Neural progenitor cell (in vitro differentiated cells): ENCODE results near the gene RNF220. TPM values are rescaled to one million over a fixed set of nuclear protein-coding genes. Genes with fewer than 3 reads are reported as not detected.

Experiments
- DNase-seq: peaks from one replicate; pipeline ENCODE4 v3.0.0-alpha.2; 2016; ENCODE audit warnings: low spot score
- H2AFZ ChIP-seq: fragments of 200-600 bp; sonication (generic); replicated peaks from 2 replicates; pipeline ENCODE4 v1.6.1; 2016; ENCODE audit warnings: antibody characterized with exemption
- H3F3A ChIP-seq: fragments of 200-600 bp; sonication (generic); 2 replicates; pipeline ENCODE4 v1.6.1; 2016; ENCODE audit warnings: antibody characterized with exemption, low read depth
- H3K27ac ChIP-seq: fragments of 200-600 bp; sonication (generic); 2 replicates; pipeline ENCODE4 v1.5.1; 2016; ENCODE audit warnings: mild to moderate bottlenecking
- H3K27me3 ChIP-seq: fragments of 200-600 bp; sonication (generic); 2 replicates; pipeline ENCODE4 v1.6.1; 2016; ENCODE audit warnings: mild to moderate bottlenecking, moderate library complexity
- H3K36me3 ChIP-seq: fragments of 200-600 bp; sonication (generic); 2 replicates; pipeline ENCODE4 v1.5.1; 2016
- H3K4me1 ChIP-seq: fragments of 200-600 bp; sonication (generic); 2 replicates; pipeline ENCODE4 v1.6.1; 2016; ENCODE audit warnings: mixed run types
- H3K4me2 ChIP-seq: fragments of 200-600 bp; sonication (generic); 2 replicates; pipeline ENCODE4 v1.6.1; 2016
- H3K4me3 ChIP-seq: fragments of 200-600 bp; sonication (generic); 2 replicates; pipeline ENCODE4 v1.5.1; 2016
- H3K79me2 ChIP-seq: fragments of 200-600 bp; sonication (generic); 2 replicates; pipeline ENCODE4 v1.6.1; 2016; ENCODE audit warnings: low read depth
- H3K9ac ChIP-seq: fragments of 200-600 bp; sonication (generic); 2 replicates; pipeline ENCODE4 v1.6.1; 2016
- H3K9me3 ChIP-seq: fragments of 200-600 bp; sonication (generic); 2 replicates; pipeline ENCODE4 v1.5.1; 2016; ENCODE audit warnings: low read depth
- H4K20me1 ChIP-seq: fragments of 200-600 bp; sonication (generic); 2 replicates; pipeline ENCODE4 v1.6.1; 2016; ENCODE audit warnings: low read depth
- H3K27ac Mint-ChIP-seq: 3 replicates; pipeline ENCODE4 v1.8.0; 2021; ENCODE audit warnings: mixed read lengths
- H3K27me3 Mint-ChIP-seq: 2 replicates; pipeline ENCODE4 v1.8.0; 2022; ENCODE audit warnings: low read depth, mild to moderate bottlenecking, inconsistent platforms, moderate library complexity, mixed read lengths; ENCODE audit not compliant: insufficient read depth
- H3K36me3 Mint-ChIP-seq: 3 replicates; pipeline ENCODE4 v1.8.0; 2021; ENCODE audit warnings: mixed read lengths
- H3K4me1 Mint-ChIP-seq: 3 replicates; pipeline ENCODE4 v1.8.0; 2021; ENCODE audit warnings: mixed read lengths
- H3K4me3 Mint-ChIP-seq: 3 replicates; pipeline ENCODE4 v1.8.0; 2021; ENCODE audit warnings: mild to moderate bottlenecking, moderate library complexity, mixed read lengths
- H3K9me3 Mint-ChIP-seq: 3 replicates; pipeline ENCODE4 v1.8.0; 2020; ENCODE audit warnings: mixed read lengths
- EZH2 ChIP-seq: fragments of 200-600 bp; sonication (generic); IDR thresholded peaks from 2 replicates; pipeline ENCODE4 v1.6.1; 2017; ENCODE audit warnings: antibody characterized with exemption, mild to moderate bottlenecking, moderate library complexity
- EZH2phosphoT487 ChIP-seq: fragments of 200-600 bp; sonication (generic); IDR thresholded peaks from 2 replicates; pipeline ENCODE4 v1.6.1; 2017; ENCODE audit warnings: antibody characterized with exemption
- total RNA-seq: library from RNA; depleted of rRNA; stranded (reverse); fragments of >200 nt; gene quantifications from 2 replicates; pipeline ENCODE4 v1.2.3, GENCODE V29; 2015; ENCODE audit warnings: low replicate concordance
- TF ChIP-seq, protein P1 (sequence below): fragments of 200-600 bp; sonication (generic); IDR thresholded peaks from 2 replicates; pipeline ENCODE4 v1.5.1; 2017; ENCODE audit warnings: antibody characterized with exemption, mild to moderate bottlenecking

Gene RNF220
- total RNA-seq, 1 donor from 2014 or later, result 93.8 TPM

DNA sequence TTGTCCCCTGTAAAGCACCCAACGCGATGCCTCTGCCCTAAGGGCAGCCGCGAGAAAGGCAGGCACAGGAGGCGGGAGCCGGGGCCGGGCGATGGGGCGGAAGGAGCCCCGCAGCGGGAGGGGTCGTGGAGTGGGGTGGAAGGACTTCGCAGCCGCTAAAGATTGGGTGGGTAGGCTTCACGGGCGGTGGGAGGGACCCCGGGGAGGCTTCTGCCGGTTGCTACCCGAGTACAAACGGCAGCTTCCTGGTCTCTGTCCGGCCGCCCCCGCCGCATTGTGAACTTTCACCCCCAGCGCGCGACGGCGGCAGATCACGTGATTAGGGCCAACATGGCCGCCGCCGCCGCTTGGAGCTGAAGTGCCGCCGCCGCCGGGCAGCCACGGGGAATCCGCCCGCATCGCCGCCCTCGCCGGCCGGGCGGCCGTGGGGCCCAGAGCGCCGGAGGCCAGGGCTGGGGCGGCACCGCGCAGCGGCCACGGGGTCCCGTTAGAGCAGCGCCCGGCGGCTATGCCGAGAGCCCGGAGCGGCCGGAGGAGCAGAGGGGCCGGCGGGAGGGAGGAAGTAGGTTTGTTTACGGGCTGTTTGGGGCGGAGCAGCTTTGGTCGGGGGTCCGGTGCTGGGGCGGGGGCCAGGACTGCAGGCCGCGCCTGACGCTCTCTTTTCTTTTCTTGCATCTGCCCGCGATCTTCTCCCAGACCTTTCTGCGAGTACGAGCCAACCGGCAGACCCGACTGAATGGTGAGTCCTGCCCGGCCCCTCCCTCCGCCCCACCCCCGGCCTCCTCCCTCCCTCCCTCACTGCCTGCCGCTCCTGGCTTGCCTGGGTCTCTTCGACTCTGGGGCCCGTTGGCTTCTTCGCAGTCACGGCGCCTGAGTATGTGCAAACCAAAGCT lies 226.8 kb downstream of the RNF220 start:
- peak overlapping the region; percentile 86 for H2AFZ ChIP-seq

DNA sequence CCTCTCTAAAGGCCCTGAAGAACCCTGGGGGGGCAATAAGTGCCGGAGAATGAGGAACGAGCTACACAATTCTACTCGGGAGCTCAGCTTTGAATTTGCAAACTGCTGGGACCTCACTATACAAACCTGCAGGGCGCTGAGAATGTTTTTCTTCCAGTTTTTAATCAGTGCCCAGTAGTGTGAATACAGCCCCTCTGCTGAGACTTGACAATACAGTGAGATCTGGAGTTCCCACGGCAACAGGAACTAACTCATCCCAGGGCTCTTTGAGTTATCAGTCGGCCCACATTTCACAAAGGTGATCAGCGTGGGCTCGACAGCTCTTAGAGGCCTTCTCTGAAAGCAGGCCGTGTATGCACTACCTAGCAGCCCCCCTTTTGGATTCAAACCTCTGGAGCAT lies 227.5 kb downstream of the RNF220 start:
- Histone ChIP-seq H3K27ac (peak overlapping the region; percentile 100), H2AFZ (peak overlapping the region; percentile 15), H4K20me1 (peaks cover 51% of the 10 kb centered on the region), H3K79me2 (peaks cover 30% of the 10 kb centered on the region), H3K9me3 (no peaks in the 10 kb centered on the region), H3K9ac (peak overlapping the region; percentile 96), H3K4me3 (peak overlapping the region; percentile 89), H3K4me1 (peaks cover 32% of the 10 kb centered on the region), H3F3A (peaks cover 43% of the 10 kb centered on the region), H3K4me2 (peak overlapping the region; percentile 100), H3K36me3 (no peaks in the 10 kb centered on the region), H3K27me3 (no peaks in the 10 kb centered on the region)
- Mint-ChIP-seq H3K27me3 (peaks cover 5% of the 10 kb centered on the region), H3K27ac (peak overlapping the region; percentile 98), H3K4me1 (peaks cover 60% of the 10 kb centered on the region), H3K9me3 (no peaks in the 10 kb centered on the region), H3K36me3 (peaks cover 17% of the 10 kb centered on the region), H3K4me3 (peak overlapping the region; percentile 91)
- peak; percentile 62 for DNase-seq
- TF ChIP-seq EZH2phosphoT487, result no peak
- TF ChIP-seq EZH2, result no peak
- TF ChIP-seq, protein P1, sequence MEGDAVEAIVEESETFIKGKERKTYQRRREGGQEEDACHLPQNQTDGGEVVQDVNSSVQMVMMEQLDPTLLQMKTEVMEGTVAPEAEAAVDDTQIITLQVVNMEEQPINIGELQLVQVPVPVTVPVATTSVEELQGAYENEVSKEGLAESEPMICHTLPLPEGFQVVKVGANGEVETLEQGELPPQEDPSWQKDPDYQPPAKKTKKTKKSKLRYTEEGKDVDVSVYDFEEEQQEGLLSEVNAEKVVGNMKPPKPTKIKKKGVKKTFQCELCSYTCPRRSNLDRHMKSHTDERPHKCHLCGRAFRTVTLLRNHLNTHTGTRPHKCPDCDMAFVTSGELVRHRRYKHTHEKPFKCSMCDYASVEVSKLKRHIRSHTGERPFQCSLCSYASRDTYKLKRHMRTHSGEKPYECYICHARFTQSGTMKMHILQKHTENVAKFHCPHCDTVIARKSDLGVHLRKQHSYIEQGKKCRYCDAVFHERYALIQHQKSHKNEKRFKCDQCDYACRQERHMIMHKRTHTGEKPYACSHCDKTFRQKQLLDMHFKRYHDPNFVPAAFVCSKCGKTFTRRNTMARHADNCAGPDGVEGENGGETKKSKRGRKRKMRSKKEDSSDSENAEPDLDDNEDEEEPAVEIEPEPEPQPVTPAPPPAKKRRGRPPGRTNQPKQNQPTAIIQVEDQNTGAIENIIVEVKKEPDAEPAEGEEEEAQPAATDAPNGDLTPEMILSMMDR, result no peak

More for the DNA sequence above, 226.8 kb downstream of the RNF220 start:
- Mint-ChIP-seq H3K27ac (peak overlapping the region; percentile 98), H3K9me3 (no peaks in the 10 kb centered on the region), H3K36me3 (peaks cover 15% of the 10 kb centered on the region), H3K4me3 (peak overlapping the region; percentile 91), H3K27me3 (peaks cover 4% of the 10 kb centered on the region), H3K4me1 (peaks cover 53% of the 10 kb centered on the region)
- Histone ChIP-seq H3K4me2 (peak overlapping the region; percentile 100), H3K36me3 (no peaks in the 10 kb centered on the region), H4K20me1 (peaks cover 44% of the 10 kb centered on the region), H3K4me1 (peaks cover 25% of the 10 kb centered on the region), H3K4me3 (peak overlapping the region; percentile 89), H3K79me2 (peaks cover 30% of the 10 kb centered on the region), H3K27me3 (no peaks in the 10 kb centered on the region), H3K9me3 (no peaks in the 10 kb centered on the region), H3K9ac (peak overlapping the region; percentile 96), H3F3A (peaks cover 36% of the 10 kb centered on the region), H3K27ac (peak overlapping the region; percentile 100)
- DNase-seq, result peak; percentile 94
- TF ChIP-seq, protein P1, result no peak
- no peak for TF ChIP-seq EZH2phosphoT487
- no peak for TF ChIP-seq EZH2

DNA sequence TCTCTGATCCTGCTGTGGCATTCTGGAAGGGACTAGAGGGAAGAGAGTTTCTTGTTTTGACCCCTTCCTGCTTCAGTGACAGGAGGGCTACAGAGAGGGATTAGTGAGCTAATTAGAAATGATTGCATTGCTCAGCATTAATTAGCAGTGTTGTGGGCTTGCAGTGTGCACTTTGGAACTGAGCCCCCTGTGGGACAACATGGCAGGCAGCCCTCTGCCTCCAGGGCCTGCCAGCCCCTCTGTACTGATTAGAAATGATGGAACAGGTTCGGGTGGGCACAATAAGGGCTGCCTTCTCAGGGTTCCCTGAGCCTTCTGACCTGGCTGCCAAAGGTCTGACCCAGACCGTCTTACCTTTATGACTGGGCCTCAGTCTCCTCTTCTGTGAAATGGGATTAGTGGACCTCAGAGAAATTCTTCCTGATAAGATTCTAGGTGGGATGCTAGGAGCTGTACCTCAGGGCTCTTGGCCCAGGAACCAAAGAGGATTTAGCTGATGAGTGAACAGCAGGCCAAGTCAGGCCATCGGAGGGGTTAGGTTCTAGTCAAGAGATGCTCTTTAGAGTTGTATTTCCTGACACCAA lies 229.6 kb downstream of the RNF220 start:
- Histone ChIP-seq H3K4me3 (no peak overlapping the region), H3K4me1 (peaks cover 48% of the 10 kb centered on the region), H3K27me3 (no peaks in the 10 kb centered on the region), H3K27ac (no peak overlapping the region), H2AFZ (no peak overlapping the region), H3K9me3 (no peaks in the 10 kb centered on the region), H3K36me3 (no peaks in the 10 kb centered on the region), H3K79me2 (peaks cover 39% of the 10 kb centered on the region), H4K20me1 (peaks cover 72% of the 10 kb centered on the region), H3K4me2 (no peak overlapping the region), H3F3A (peaks cover 53% of the 10 kb centered on the region), H3K9ac (no peak overlapping the region)
- Mint-ChIP-seq H3K36me3 (peaks cover 27% of the 10 kb centered on the region), H3K9me3 (no peaks in the 10 kb centered on the region), H3K4me1 (peaks cover 76% of the 10 kb centered on the region), H3K27ac (no peak overlapping the region), H3K4me3 (no peak overlapping the region), H3K27me3 (peaks cover 6% of the 10 kb centered on the region)
- DNase-seq, result no peak
- TF ChIP-seq, protein P1, result no peak
- TF ChIP-seq EZH2, result no peak
- TF ChIP-seq EZH2phosphoT487, result no peak
